T-helper 2 cell treated with Interferon-gamma antibody and Interleukin-4, amounts not matched to agents 100 ng/mL and 5 ng/mL, for 36 hours (primary cell): ENCODE data around the gene NOP56. TPM values are rescaled to one million over a fixed set of nuclear protein-coding genes. Genes with fewer than 3 reads are reported as not detected.

Experiments
- intact Hi-C: fragments of 100-400 bp; cut with micrococcal nuclease; formaldehyde crosslinking; loops from one replicate; pipeline ENCODE4 v1.15.1; 2023
- total RNA-seq: library from RNA; stranded (reverse); gene quantifications from 2 replicates; pipeline ENCODE4 v1.2.3, GENCODE V29; 2022

Gene NOP56
- total RNA-seq, 1 donor from 2014 or later = 501 TPM

DNA sequence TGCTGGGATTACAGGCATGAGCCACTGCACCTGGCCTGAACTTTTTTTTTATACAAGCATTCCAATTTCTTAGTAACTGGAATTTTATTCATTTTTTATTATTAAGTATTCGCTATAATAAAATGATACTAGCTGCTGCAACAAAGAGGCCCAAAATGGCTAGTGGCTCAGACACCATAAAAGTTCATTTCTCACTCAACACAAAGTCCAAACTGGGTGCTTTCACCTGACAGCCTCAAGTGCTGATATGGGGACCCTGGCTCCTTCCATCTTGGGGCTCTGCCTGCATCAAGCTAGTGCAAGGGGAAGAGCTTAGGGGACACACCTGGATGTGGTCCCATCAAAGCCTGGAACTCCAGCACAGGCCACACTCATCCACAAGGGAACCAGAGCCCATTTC lies 12.2 kb upstream of the NOP56 start:
- intact Hi-C loops = no loop called here

DNA sequence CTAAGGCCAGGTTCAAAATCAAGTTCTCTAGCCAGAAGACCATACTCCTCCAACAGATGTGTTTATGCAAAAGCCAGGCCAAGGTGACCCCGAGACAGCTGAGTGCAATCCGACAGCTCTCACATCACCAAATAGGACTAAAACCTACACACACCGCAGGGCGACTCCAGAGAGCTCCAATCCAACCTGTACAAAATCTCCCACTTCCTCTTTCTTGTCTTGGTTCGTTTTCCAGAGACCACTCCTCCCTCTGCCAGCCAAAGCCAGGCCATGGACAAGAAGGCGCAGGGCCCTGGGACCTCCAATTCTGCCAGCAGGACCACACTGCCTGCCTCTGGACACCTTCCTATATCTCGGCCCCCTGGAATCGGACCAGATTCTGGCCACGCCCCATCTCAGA lies 11.5 kb upstream of the NOP56 start:
- intact Hi-C loops = no loop called here

GRCh38 chr20:2643708-2644107 lies 8.7 kb upstream of the NOP56 start:
- intact Hi-C loops = no loop called here

DNA sequence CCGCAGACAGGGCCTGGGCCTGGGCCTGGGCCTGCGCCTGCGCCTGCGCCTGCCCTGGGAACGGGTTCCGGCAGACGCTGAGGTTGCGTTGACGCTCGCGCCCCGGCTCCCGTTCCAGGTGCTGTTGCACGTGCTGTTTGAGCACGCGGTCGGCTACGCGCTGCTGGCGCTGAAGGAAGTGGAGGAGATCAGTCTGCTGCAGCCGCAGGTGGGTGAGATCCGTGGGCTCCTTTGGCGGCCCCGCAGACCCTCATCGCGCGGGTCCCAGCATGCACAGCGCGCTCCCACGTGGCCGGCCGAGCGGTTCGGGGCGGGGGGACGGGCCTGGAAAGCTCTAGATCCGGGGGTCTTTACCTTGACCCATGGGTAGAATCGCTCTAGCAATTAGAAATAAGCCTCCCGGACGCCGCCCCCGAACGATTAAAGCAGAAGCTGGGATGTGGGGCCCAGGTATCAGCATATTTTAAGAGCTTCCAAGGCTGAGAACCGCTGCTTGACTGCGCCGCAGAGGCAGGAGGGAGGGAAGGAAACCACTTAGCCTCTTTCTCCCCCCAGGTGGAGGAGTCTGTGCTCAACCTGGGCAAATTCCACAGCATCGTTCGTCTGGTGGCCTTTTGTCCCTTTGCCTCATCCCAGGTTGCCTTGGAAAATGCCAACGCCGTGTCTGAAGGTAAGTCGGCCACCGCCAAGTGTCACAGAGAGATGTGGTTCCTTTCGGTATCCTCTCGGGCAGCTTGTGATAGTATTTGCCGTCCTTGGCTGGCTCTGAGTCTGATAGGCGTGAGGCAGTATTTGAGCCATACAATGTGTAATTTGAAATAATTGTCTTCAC lies 508 bp downstream of the NOP56 start:
- intact Hi-C loops = loop anchor here (1.0 to 5.0 kb wide), 3 partner anchors 11 to 181 kb away; partner anchors contain the start of genes IDH3B and SNRPB

GRCh38 chr20:2653556-2654383 lies 1.3 kb downstream of the NOP56 start:
- intact Hi-C loops = loop anchor here (2.0 to 5.0 kb wide), 2 partner anchors 129 to 181 kb away; partner anchors contain the start of gene SNRPB

DNA sequence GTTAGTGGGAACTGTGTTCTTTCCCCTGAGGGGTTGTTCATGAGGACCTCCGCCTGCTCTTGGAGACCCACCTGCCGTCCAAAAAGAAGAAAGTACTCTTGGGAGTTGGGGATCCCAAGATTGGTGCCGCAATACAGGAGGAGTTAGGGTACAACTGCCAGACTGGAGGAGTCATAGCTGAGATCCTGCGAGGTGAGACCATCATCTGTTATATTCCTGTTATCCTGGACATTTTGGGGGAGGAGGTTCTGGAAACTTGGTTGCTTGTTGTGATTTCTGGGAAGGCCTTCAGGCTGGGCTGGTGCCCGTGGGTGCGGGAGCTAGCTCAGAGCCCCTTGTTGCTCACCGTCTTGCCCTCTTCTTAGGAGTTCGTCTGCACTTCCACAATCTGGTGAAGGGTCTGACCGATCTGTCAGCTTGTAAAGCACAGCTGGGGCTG lies 2.0 kb downstream of the NOP56 start:
- intact Hi-C loops = loop anchor here (5.0 kb wide), 1 partner anchor 182 kb away; the partner anchor contains the start of gene SNRPB

DNA sequence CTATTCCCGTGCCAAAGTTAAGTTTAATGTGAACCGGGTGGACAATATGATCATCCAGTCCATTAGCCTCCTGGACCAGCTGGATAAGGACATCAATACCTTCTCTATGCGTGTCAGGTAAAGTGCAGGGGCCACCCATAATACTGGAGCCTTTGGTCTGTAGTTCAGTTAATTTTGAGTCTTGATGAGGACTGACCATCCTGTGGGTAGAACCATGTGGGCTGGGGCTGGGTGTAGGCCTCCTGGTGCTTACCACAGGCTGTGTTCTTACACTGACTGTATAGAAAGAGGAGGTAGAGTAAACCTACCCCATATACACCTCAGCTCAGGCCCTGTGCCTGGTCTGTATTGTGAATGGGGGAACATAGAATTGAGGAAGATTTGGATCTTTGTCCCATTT lies 2.4 kb downstream of the NOP56 start:
- intact Hi-C loops = loop anchor here (5.0 kb wide), 1 partner anchor 183 kb away; the partner anchor contains the start of gene SNRPB

GRCh38 chr20:2655331-2656116 lies 3.1 kb downstream of the NOP56 start:
- intact Hi-C loops = no loop called here

- intact Hi-C loops = no loop called here
Observed at GRCh38 chr20:2656471-2657117, 4.2 kb downstream of the NOP56 start.

DNA sequence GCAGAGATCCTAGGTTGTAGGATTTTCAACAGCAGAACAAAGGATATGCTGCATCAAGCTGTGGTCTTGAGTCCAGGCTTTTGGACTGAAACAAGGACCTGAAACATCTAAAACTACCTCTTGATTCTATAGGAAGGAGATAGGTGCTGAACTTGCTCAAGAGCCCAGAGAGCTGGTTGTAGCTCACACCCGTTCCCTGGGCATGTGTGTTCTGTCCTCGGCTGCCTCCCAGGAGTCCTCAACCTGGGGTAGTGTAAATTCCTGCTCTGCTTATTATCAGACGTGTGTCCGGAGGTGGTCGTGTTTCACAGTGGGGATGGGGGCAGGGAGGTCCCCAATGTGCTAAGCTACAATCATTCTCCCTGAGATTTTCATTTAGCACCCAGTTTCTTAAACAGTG lies 4.8 kb downstream of the NOP56 start:
- intact Hi-C loops = no loop called here

DNA sequence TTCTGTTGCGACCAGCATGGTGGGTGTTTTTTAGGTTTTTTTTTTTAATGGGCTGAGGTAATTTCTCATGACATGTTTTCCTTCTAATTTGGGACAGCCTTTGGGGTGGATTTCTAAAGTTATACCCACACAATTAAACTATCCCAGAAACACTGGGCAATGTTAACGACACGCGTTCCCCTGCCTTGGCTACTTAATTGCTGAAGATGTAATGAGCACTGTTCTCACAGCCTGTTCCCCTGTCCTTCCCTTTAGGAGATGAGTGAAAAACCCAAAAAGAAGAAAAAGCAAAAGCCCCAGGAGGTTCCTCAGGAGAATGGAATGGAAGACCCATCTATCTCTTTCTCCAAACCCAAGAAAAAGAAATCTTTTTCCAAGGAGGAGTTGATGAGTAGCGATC lies 5.2 kb downstream of the NOP56 start:
- intact Hi-C loops = no loop called here

DNA sequence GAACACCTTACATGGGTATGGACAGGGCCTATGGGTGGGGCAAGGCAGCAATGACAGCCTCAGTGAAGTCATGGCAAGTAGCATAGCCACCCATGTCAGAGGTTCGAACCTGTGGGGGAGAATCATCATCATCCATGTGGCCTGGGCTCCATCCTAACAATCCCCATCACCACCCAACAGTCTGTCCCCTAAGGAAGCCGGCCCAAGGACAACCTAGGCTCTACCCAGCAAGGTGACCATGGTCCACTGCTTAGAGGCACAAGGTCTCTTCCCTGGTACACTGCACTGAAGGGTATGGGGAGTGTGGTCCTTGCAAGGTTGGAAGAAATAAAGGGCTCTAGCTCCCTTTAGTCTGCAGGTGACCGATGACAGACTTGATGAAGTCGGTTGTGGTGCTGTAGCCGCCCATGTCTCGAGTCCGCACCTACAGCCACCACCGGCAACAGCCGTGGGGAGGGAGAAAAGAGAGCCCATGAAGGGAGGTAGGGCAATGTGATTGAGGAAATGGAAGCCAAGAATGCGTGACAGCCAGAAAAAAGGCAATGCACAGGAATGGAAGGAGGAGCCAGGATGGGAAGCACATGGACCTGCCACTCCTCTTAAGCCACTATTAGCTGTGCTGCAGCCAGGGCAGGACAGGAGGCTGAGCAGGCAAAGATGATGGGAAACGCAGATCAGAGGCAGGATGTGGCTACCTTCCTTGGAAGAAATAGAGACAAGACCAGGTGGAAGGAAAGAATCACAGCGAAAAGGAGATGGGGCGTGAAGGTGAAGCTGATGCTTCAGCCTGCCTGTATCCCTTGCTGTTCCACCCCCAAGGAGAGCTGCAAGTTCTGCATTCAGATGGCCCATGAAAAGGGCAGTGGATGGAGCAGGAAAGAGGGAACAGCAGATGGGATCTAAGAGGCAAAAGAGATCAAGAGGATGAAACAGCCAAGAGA lies 6.3 kb downstream of the NOP56 start:
- intact Hi-C loops = no loop called here

- intact Hi-C loops = no loop called here
Observed at GRCh38 chr20:2659547-2659946, 7.1 kb downstream of the NOP56 start.

DNA sequence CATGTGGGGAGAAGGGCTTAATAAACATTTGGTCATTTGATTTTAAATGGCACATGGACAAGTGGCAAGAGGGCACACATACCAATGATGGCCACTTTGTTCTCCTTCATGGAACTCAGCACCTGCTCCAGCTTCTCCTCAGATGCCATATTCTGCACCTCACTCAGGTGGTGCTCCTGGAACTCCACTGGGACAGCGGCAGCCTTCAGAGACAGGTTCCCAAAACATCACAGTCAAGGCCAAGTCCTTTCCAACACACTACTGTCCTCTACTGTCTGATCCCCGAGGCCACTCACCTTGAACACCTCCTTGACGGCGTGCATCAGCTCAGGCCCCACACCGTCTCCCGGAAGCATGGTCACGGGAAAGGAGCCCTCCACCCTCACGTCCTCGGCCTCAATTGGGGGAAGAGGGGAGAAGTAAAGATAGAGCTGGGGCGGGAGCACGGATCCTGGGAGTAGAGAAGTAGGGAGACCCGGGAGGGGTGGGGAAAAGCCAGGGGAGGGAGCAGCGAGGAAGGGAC lies 11.0 kb downstream of the NOP56 start:
- intact Hi-C loops = no loop called here

DNA sequence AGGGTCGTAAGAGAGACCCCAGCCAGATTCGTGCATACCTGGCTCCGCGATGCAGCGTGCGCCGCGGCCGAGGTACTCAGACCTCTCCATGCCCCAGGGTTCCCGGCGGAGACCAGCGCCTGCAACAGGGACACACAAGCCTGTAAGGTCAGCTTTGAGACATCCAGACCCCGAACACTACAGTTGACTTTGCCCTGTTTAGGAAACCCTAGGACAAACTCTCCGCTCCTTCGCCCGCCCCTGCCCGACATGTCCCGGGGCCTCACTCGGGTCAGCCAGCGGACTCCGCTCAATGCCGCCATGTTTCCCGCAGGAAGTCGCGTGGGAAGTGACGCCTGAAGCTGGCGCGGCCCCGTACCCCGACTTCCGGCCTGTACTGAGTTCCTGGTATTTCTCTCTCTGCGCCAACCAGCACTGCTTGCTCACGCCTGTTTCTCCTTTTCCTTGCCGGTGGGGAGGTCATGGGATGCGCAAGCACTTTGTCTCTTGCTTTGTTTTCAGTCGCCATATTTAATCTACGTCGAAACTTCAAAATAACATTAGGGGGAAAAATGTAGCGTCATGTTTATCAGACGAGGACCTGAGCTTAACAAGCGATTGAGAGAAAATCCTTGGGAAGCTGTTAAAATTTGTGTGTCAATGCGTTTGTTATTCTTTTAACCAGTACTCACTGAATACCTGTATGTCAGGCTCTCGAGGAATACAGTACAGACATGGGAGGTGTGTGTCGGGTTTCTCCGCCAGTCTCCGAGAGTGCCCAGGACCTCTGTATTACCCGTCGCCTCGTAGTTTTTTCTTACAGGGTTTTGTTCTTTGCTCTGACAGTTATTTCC lies 11.7 kb downstream of the NOP56 start, which contains the start of gene IDH3B:
TSS of gene IDH3B (minus strand) at position 330 of the 833 bp plus-strand sequence. CDS start at position 302, 28 bp downstream.
- intact Hi-C loops = loop anchor here (1.0 kb wide), 3 partner anchors 12 to 194 kb away; partner anchors contain the start of genes NOP56, PCED1A, SNRPB and VPS16

- intact Hi-C loops = no loop called here
Observed at GRCh38 chr20:2671977-2672376, 19.5 kb downstream of the NOP56 start.

DNA sequence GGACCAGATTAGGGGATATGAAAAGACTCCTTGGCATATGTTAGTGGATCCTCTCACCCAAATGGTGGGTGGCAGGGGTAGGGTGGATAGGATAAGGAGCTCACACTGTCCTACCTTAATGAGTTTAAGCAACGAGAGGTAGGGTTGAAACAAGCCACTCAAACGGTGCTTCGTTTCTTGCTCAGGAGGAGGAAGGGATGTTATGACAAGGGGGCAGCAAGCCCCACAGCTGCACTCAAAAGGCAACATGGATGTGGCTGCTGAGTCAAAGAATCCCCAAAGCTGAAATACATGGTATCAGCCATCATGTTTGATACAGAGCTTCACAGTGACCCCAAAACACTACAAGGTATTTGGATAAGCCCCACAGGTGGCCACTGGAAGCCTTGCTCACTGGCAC lies 20.0 kb downstream of the NOP56 start:
- intact Hi-C loops = no loop called here

DNA sequence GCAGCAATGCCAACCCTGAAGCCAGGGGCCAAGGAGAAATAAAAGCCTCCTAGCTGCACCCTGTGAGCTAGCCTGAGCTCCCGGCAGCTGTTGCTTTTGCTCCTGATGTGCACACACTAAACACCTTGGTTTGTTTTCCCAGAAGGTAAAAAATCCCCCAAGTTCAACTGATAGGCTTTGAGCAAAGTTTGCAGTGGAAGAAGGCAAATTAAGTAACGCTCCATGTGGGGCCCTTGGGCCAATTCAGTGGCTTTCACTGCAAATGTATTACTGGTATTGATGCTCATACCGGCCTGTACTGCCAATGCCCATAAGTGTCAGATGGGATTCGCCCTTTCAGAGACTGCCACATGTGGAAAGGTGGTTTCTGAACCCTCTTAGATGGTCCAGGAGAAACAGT lies 21.0 kb downstream of the NOP56 start:
- intact Hi-C loops = no loop called here
